Mesendoderm (in vitro differentiated cells): ENCODE results near the gene OR4L1. TPM values are rescaled to one million over a fixed set of nuclear protein-coding genes. Genes with fewer than 3 reads are reported as not detected.

Experiments used
- DNase-seq: peaks from one replicate; pipeline ENCODE4 v3.0.0; 2013
- H2AK5ac ChIP-seq: 2 replicates; pipeline ENCODE4 v1.6.1; 2013; ENCODE audit warnings: low read length, inconsistent platforms
- H2BK120ac ChIP-seq: 2 replicates; pipeline ENCODE4 v1.6.1; 2013; ENCODE audit warnings: low read depth, mild to moderate bottlenecking, low read length, moderate library complexity, mixed read lengths
- H2BK15ac ChIP-seq: replicated peaks from 2 replicates; pipeline ENCODE4 v1.6.1; 2013; ENCODE audit warnings: low read depth, mild to moderate bottlenecking, moderate library complexity
- H2BK5ac ChIP-seq: 2 replicates; pipeline ENCODE4 v1.6.1; 2013; ENCODE audit warnings: low read length, inconsistent platforms
- H3K18ac ChIP-seq: 2 replicates; pipeline ENCODE4 v1.6.1; 2013; ENCODE audit warnings: mild to moderate bottlenecking, low read length, mixed read lengths
- H3K23ac ChIP-seq: one replicate; pipeline ENCODE4 v1.6.1; 2013; ENCODE audit warnings: low read length
- H3K27ac ChIP-seq: 2 replicates; pipeline ENCODE4 v1.5.1; 2013; ENCODE audit warnings: low read depth, mild to moderate bottlenecking, inconsistent platforms, low read length, moderate library complexity
- H3K27me3 ChIP-seq: 2 replicates; pipeline ENCODE4 v1.6.1; 2013; ENCODE audit warnings: low read length, control low read depth, mild to moderate bottlenecking, inconsistent platforms; ENCODE audit not compliant: insufficient read depth, poor library complexity
- H3K36me3 ChIP-seq: 2 replicates; pipeline ENCODE4 v1.6.1; 2013; ENCODE audit warnings: low read length, inconsistent platforms; ENCODE audit not compliant: control insufficient read depth, insufficient read depth
- H3K4ac ChIP-seq: one replicate; pipeline ENCODE4 v1.6.1; 2013; ENCODE audit warnings: low read depth, mild to moderate bottlenecking, low read length, moderate library complexity
- H3K4me1 ChIP-seq: 2 replicates; pipeline ENCODE4 v1.6.1; 2013; ENCODE audit warnings: low read depth, low read length, inconsistent platforms; ENCODE audit not compliant: control insufficient read depth
- H3K4me2 ChIP-seq: 2 replicates; pipeline ENCODE4 v1.6.1; 2013; ENCODE audit warnings: low read length
- H3K4me3 ChIP-seq: 2 replicates; pipeline ENCODE4 v1.5.1; 2013; ENCODE audit warnings: mild to moderate bottlenecking, low read length
- H3K56ac ChIP-seq: one replicate; pipeline ENCODE4 v1.6.1; 2013; ENCODE audit warnings: low read length
- H3K79me1 ChIP-seq: 2 replicates; pipeline ENCODE4 v1.6.1; 2013; ENCODE audit warnings: low read length, inconsistent platforms
- H3K79me2 ChIP-seq: 2 replicates; pipeline ENCODE4 v1.6.1; 2013; ENCODE audit warnings: mild to moderate bottlenecking, low read length; ENCODE audit not compliant: control insufficient read depth, insufficient read depth
- H3K9ac ChIP-seq: 2 replicates; pipeline ENCODE4 v1.6.1; 2013; ENCODE audit warnings: low read length, inconsistent platforms
- H4K5ac ChIP-seq: one replicate; pipeline ENCODE4 v1.6.1; 2013; ENCODE audit warnings: low read length
- H4K8ac ChIP-seq: one replicate; pipeline ENCODE4 v1.6.1; 2013; ENCODE audit warnings: low read depth, mild to moderate bottlenecking, control low read depth, low read length, moderate library complexity
- WGBS: extraction: QIAGEN DNeasy Blood & Tissue Kit; methylation state at CpG from one replicate; pipeline ENCODE4 v1.1.7; 2013; ENCODE audit warnings: low lambda C conversion rate, missing lambda C conversion rate; ENCODE audit not compliant: insufficient coverage; ENCODE audit errors: extremely low coverage; 5-methylcytosine and 5-hydroxymethylcytosine counted together
- polyA plus RNA-seq, 2 experiments: library from polyadenylated mRNA; stranded (reverse); fragments of 200-250 nt; gene quantifications; one replicate each; pipeline ENCODE4 v1.2.3, GENCODE V29; 2013

Gene OR4L1, protein sequence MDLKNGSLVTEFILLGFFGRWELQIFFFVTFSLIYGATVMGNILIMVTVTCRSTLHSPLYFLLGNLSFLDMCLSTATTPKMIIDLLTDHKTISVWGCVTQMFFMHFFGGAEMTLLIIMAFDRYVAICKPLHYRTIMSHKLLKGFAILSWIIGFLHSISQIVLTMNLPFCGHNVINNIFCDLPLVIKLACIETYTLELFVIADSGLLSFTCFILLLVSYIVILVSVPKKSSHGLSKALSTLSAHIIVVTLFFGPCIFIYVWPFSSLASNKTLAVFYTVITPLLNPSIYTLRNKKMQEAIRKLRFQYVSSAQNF
- polyA plus RNA-seq (2013, experiment 1 of 2) = not detected
- not detected for polyA plus RNA-seq (2013, experiment 2 of 2)

DNA sequence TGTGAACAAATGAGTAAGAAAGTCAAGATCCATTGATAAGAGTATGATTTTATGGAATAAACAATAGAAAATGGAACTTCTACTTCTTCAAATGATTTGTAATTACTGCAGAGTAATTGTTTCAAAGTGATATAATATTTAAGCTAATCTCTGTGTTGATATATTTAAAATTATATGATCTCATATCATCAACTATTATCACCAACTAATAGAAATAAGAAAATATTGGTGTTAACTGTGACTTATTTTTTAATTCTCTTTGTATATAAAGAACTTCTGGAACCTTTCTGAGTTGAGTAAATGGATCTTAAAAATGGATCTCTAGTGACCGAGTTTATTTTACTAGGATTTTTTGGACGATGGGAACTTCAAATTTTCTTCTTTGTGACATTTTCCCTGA lies at the start of gene OR4L1:
Gene OR4L1 (plus strand): TSS at position 301 of the 400 bp plus-strand sequence. CDS start 0 bp downstream, at position 301.
- no peak within 1 kb of the TSS for H2AK5ac ChIP-seq
- no peaks in the 10 kb centered on the region for H3K79me2 ChIP-seq
- no CpG with 5 or more reads among the region's 2 CpGs for WGBS

DNA sequence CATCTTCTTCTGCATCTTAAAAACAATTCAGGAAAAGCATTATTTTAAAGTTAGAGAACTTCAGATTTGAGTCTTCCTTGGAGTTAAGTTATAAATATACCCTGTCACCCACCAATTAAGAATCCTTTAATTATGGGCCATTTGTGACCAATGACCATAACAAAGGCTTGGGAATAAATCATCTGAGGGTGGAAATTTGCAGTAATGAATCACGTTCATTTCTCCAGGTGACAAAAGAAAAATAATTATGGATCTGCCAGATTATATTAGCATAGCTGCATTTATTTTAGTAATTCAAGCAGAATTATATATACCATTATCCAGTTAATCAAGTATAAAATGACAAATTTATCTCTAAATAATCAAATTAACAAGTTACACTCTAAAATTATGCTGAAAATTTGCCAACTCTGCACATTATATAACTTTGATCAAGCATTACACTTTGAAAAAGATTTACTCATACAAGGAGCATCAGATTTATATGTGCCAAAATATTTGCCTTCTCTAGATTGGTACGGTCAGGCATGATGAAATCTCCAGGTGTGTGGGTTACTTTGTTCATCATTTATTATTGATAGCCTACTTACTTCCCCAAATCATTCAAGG lies 40.5 kb upstream of the OR4L1 start, which contains the start of gene OR4K14:
Gene OR4K14 (minus strand): TSS at position 51 of the 609 bp plus-strand sequence. CDS start 4,114 bp downstream, outside the sequence.
- no CpG with 5 or more reads among the region's 2 CpGs for WGBS

More for the DNA sequence above, at the start of gene OR4L1:
- Histone ChIP-seq H3K27ac (no peak within 1 kb of the TSS), H3K4ac (no peak within 1 kb of the TSS), H2BK15ac (no peak within 1 kb of the TSS), H3K79me1 (no peaks in the 10 kb centered on the region), H4K5ac (no peak within 1 kb of the TSS), H3K4me2 (no peak within 1 kb of the TSS), H2BK5ac (no peak within 1 kb of the TSS), H3K9ac (no peak within 1 kb of the TSS), H4K8ac (no peak within 1 kb of the TSS), H3K23ac (no peak within 1 kb of the TSS), H2BK120ac (no peak within 1 kb of the TSS), H3K18ac (no peak within 1 kb of the TSS), H3K27me3 (no peaks in the 10 kb centered on the region), H3K4me1 (no peaks in the 10 kb centered on the region), H3K56ac (no peak within 1 kb of the TSS), H3K4me3 (peak within 1 kb of the TSS; percentile 12), H3K36me3 (no peaks in the 10 kb centered on the region)
- DNase-seq = no peak

DNA sequence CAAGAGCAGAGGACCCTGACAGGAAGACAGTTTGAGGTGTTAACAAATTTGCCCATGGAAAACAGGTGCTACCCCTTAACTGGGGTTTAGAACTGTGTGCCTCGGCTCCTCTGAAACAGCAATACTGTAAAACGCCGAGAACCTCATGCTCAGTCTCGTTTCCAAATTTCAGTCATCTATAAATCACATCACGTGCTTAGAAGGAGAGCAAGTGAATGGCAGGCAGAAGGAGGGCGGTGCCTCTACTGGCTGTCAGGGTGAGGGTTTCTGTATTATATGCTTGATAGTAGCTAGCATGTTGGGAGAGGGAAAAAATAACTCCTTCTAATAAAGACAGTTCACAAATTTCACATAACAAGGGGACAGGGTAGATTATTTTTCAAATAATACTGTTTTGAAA lies 28.8 kb upstream of the OR4L1 start:
- Histone ChIP-seq H3K27ac (no peak overlapping the region), H3K36me3 (no peaks in the 10 kb centered on the region), H3K27me3 (no peaks in the 10 kb centered on the region), H3K79me1 (no peaks in the 10 kb centered on the region), H3K4me1 (no peaks in the 10 kb centered on the region), H3K4me3 (no peak overlapping the region), H3K23ac (no peak overlapping the region), H2BK15ac (no peak overlapping the region), H3K4ac (no peak overlapping the region), H2AK5ac (no peak overlapping the region), H4K5ac (no peak overlapping the region), H3K79me2 (no peaks in the 10 kb centered on the region), H3K9ac (no peak overlapping the region), H2BK120ac (no peak overlapping the region), H2BK5ac (no peak overlapping the region), H4K8ac (no peak overlapping the region), H3K4me2 (no peak overlapping the region), H3K18ac (no peak overlapping the region), H3K56ac (no peak overlapping the region)
- DNase-seq = no peak
- no CpG with 5 or more reads among the region's 6 CpGs for WGBS

More for the DNA sequence above, 40.5 kb upstream of the OR4L1 start, which contains the start of gene OR4K14:
- Histone ChIP-seq H3K4me2 (no peak within 1 kb of the TSS), H3K4me1 (no peaks in the 10 kb centered on the region), H3K23ac (no peak within 1 kb of the TSS), H3K79me1 (no peaks in the 10 kb centered on the region), H3K18ac (no peak within 1 kb of the TSS), H2BK15ac (no peak within 1 kb of the TSS), H3K4ac (no peak within 1 kb of the TSS), H3K36me3 (no peaks in the 10 kb centered on the region), H3K27ac (no peak within 1 kb of the TSS), H3K9ac (no peak within 1 kb of the TSS), H4K8ac (no peak within 1 kb of the TSS), H4K5ac (no peak within 1 kb of the TSS), H3K56ac (no peak within 1 kb of the TSS), H2AK5ac (no peak within 1 kb of the TSS), H3K27me3 (no peaks in the 10 kb centered on the region), H2BK120ac (no peak within 1 kb of the TSS), H3K79me2 (no peaks in the 10 kb centered on the region), H3K4me3 (no peak within 1 kb of the TSS), H2BK5ac (no peak within 1 kb of the TSS)
- no peak for DNase-seq

DNA sequence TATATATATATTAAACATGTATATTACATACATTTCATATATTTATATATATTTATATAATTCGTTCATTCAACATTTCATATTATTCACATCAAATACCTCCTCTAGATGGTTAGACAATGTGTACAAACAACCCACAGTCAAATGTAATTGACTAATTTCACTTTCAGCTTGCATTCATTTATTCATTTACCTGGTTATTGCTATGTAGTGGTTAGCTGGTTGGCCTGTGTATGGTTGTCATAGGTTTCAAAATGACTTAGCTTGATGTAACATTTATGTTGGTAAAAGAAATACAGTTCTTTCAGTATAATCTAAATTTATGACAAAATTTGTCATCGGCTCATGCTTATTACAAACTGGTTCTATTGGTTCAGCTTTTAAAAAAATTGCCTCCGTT lies 24.4 kb upstream of the OR4L1 start:
- Histone ChIP-seq H4K5ac (no peak overlapping the region), H3K4me3 (no peak overlapping the region), H3K79me2 (no peaks in the 10 kb centered on the region), H3K79me1 (no peaks in the 10 kb centered on the region), H2BK120ac (no peak overlapping the region), H3K4me1 (no peaks in the 10 kb centered on the region), H3K4me2 (no peak overlapping the region), H3K4ac (no peak overlapping the region), H3K9ac (no peak overlapping the region), H3K36me3 (no peaks in the 10 kb centered on the region), H2BK15ac (no peak overlapping the region), H3K27me3 (no peaks in the 10 kb centered on the region), H2BK5ac (no peak overlapping the region), H3K18ac (no peak overlapping the region), H4K8ac (no peak overlapping the region), H3K23ac (no peak overlapping the region), H3K56ac (no peak overlapping the region), H3K27ac (no peak overlapping the region), H2AK5ac (no peak overlapping the region)
- DNase-seq = no peak
- WGBS = no CpG with 5 or more reads among the region's 3 CpGs

DNA sequence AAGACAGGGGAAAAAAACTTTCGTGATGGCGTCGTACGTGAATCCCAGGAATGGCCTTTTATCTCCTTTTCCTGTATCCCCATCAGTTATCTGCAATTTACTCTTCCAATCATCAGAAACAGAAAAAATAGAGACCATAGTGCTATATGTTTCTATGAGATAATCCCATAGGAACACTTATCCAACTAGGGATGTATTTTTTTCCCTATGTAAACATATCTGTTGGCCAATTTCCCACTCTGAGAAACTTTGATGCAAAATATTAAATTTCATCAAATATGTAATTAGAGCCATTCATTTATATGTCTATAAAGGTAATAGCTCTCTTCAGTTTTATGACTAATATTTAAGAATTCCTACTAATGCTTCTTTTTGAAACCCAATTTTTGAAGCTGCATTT lies 23.9 kb upstream of the OR4L1 start, which contains the start of gene OR4K13:
Gene OR4K13 (minus strand): TSS at position 101 of the 400 bp plus-strand sequence. CDS start 1,280 bp downstream, outside the sequence.
- Histone ChIP-seq H3K79me1 (no peaks in the 10 kb centered on the region), H3K18ac (no peak within 1 kb of the TSS), H3K4me1 (no peaks in the 10 kb centered on the region), H3K4me2 (no peak within 1 kb of the TSS), H3K79me2 (no peaks in the 10 kb centered on the region), H2BK5ac (no peak within 1 kb of the TSS), H2BK120ac (no peak within 1 kb of the TSS), H2AK5ac (no peak within 1 kb of the TSS), H3K23ac (no peak within 1 kb of the TSS), H3K56ac (no peak within 1 kb of the TSS), H4K8ac (no peak within 1 kb of the TSS), H3K36me3 (no peaks in the 10 kb centered on the region), H3K4ac (no peak within 1 kb of the TSS), H3K27ac (no peak within 1 kb of the TSS), H3K9ac (no peak within 1 kb of the TSS), H2BK15ac (no peak within 1 kb of the TSS), H3K27me3 (no peaks in the 10 kb centered on the region), H3K4me3 (no peak within 1 kb of the TSS), H4K5ac (no peak within 1 kb of the TSS)
- DNase-seq = no peak
- no CpG with 5 or more reads among the region's 4 CpGs for WGBS
